Thymus (tissue), 11 donors: ENCODE results near the gene TMEM41B. TPM values are rescaled to one million over a fixed set of nuclear protein-coding genes. Genes with fewer than 3 reads are reported as not detected.

Experiments
- DNase-seq, 9 donors: peaks; one replicate each; pipeline ENCODE4 v3.0.0-alpha.2; 2013; ENCODE audit warnings: low spot score in 9 of 9, low read depth in 6 of 9, missing footprints in 1 of 9
- H3K27ac ChIP-seq, 2 donors: one replicate each; pipeline ENCODE4 v1.5.1; 2013; ENCODE audit warnings: control low read depth in 1 of 2, low read depth in 1 of 2, low read length in 1 of 2, mild to moderate bottlenecking in 1 of 2, moderate library complexity in 1 of 2
- H3K27me3 ChIP-seq, 2 donors: one replicate each; pipeline ENCODE4 v1.5.1; 2013; ENCODE audit warnings: low read length in 1 of 2; ENCODE audit not compliant: control insufficient read depth in 2 of 2, insufficient read depth in 1 of 2
- H3K36me3 ChIP-seq, 2 donors: one replicate each; pipeline ENCODE4 v1.5.1; 2013; ENCODE audit warnings: low read length in 1 of 2, mild to moderate bottlenecking in 1 of 2, moderate library complexity in 1 of 2; ENCODE audit not compliant: control insufficient read depth in 2 of 2, insufficient read depth in 2 of 2
- H3K4me1 ChIP-seq, 2 donors: one replicate each; pipeline ENCODE4 v1.5.1; 2013; ENCODE audit warnings: low read length in 2 of 2; ENCODE audit not compliant: control insufficient read depth in 2 of 2, insufficient read depth in 2 of 2
- H3K4me3 ChIP-seq, 2 donors: one replicate each; pipeline ENCODE4 v1.5.1; 2013; ENCODE audit warnings: low read length in 2 of 2, control low read depth in 1 of 2, mild to moderate bottlenecking in 1 of 2
- H3K9me3 ChIP-seq, 2 donors: one replicate each; pipeline ENCODE4 v1.5.1; 2013; ENCODE audit warnings: low read length in 1 of 2, mild to moderate bottlenecking in 1 of 2; ENCODE audit not compliant: control insufficient read depth in 2 of 2, insufficient read depth in 1 of 2
- WGBS: extraction: QIAGEN DNeasy Blood & Tissue Kit; methylation state at CpG from one replicate; pipeline ENCODE4 v1.1.7; 2013; 5-methylcytosine and 5-hydroxymethylcytosine counted together
- polyA plus RNA-seq: library from polyadenylated mRNA; stranded (reverse); fragments of 200-250 nt; gene quantifications from one replicate; pipeline ENCODE4 v1.2.3, GENCODE V29; 2013
- total RNA-seq: library from RNA; stranded (reverse); fragments of 120-200 nt; gene quantifications from one replicate; pipeline ENCODE4 v1.2.4, GENCODE V29; 2013
- donor health status: healthy.

TMEM41B gene
- total and polyA plus RNA-seq, 2 donors, result 24.9 to 36.6 TPM

- Histone ChIP-seq H3K36me3 (peaks cover 9% of the 10 kb centered on the region in 2 donors), H3K4me1 (peaks cover 7 to 10% of the 10 kb centered on the region in 2 donors), H3K27me3 (no peaks in the 10 kb centered on the region), H3K9me3 (no peaks in the 10 kb centered on the region), H3K4me3 (no peak overlapping the region), H3K27ac (peak overlapping the region in 1 of 2 donors; percentile 62)
- peak; percentile 15 to 77 (median 39) for DNase-seq
- 26% methylated on average over 4 of the region's 4 CpGs for WGBS
These were observed 33.6 kb downstream of the TMEM41B start for GRCh38 chr11:9280655-9281301.

GRCh38 chr11:9277176-9277575 is 37.2 kb downstream of the TMEM41B start:
- Histone ChIP-seq H3K27me3 (no peaks in the 10 kb centered on the region), H3K4me3 (no peak overlapping the region), H3K9me3 (no peaks in the 10 kb centered on the region), H3K27ac (no peak overlapping the region), H3K36me3 (peaks cover 6 to 9% of the 10 kb centered on the region in 2 donors), H3K4me1 (peaks cover 7 to 12% of the 10 kb centered on the region in 2 donors)
- WGBS, result 96% methylated on average over 8 of the region's 8 CpGs
- no peak for DNase-seq

GRCh38 chr11:9276571-9276970 is 37.8 kb downstream of the TMEM41B start:
- Histone ChIP-seq H3K27ac (no peak overlapping the region), H3K4me1 (peaks cover 7 to 12% of the 10 kb centered on the region in 2 donors), H3K36me3 (peaks cover 5 to 9% of the 10 kb centered on the region in 2 donors), H3K27me3 (no peaks in the 10 kb centered on the region), H3K4me3 (no peak overlapping the region), H3K9me3 (no peaks in the 10 kb centered on the region)
- peak in 1 of 9 donors; percentile 23 for DNase-seq
- 88% methylated on average over 3 of the region's 3 CpGs for WGBS

DNA sequence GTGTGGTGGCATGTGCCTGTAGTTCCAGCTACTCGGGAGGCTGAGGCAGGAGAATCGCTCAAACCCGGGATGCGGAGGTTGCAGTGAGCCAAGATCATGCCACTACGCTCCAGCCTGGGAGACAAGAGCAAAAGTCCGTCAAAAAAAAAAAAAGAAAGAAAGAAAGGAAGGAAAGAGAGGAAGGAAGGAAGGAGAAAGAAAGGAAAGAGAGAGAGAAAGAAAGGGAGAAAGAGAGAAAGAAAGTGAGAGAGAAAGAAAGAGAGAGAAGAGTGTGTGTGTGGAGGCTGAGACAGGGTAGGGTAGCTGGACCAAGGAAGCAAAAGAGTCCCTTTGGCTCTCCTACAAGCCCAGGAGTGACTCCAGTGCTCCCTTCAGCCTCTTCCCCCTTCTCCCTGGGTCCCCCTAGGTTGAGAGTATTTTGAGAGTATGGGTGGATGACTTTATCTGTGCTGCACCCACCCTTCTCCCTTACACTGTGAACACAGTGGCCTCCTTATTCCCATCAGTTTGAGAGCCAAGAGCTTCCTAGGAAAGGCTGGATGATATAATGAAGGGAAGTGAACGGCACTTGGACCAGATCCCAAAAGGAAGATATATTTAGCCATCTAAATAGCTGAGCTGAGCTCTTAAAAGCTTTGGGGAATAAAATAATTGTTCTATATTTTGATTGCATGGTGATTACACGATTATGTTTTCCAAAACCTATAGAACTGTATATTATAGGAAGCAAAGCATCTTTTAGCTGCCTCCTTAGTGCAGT is 39.7 kb downstream of the TMEM41B start:
- 96% methylated on average over 8 of the region's 8 CpGs for WGBS
- H3K4me3 ChIP-seq, result no peak overlapping the region
- no peaks in the 10 kb centered on the region for H3K9me3 ChIP-seq
- peaks cover 0 to 2% of the 10 kb centered on the region in 2 donors for H3K4me1 ChIP-seq
- H3K27ac ChIP-seq, result no peak overlapping the region
- H3K27me3 ChIP-seq, result no peaks in the 10 kb centered on the region
- DNase-seq, result no peak
- peaks cover 0 to 6% of the 10 kb centered on the region in 2 donors for H3K36me3 ChIP-seq

DNA sequence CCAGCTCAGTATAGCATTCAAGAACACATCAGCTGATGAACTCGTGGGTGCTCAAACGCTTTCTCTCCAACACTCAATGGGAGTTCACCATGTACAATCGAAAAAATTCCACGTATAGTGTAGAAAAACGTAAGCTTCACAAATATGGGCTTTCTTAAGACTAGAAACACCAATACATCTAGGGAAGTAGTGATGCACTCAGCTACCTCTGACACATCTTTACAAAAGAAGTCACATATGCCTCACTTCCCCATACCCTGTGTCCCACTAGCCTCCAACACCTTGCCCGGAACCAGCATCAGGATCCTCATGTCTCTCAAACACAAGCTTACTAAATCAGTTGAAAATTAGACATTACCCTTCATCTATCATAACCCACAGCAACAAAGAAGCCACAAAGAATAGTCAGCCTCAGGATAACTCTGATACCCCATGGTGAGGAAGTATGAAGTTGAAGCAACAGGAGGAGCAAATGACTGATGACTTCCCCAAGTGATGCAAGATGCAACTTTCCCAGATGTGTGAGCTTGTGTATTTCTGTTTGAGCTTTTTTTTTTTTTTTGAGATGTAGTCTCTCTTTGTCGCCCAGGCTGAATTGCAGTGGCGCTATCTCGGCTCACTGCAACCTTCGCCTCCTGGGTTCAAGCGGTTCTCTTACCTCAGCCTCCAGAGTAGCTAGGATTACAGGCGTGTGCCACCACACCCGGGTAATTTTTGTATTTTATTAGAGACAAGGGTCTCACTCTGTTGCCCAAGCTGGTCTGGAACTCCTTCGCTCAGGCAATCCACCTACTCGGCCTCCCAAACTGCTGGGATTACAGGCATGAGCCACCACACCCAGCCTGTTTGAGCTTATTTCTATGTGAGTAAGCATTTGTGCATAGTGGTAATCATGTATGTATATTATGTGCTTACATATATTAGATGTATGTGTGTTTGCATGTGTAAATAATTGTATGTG is 40.7 kb downstream of the TMEM41B start:
- H3K36me3 ChIP-seq, result peaks cover 0 to 6% of the 10 kb centered on the region in 2 donors
- 87% methylated on average over 15 of the region's 15 CpGs for WGBS
- peaks cover 0 to 2% of the 10 kb centered on the region in 2 donors for H3K4me1 ChIP-seq
- DNase-seq, result peak in 1 of 9 donors; percentile 32
- H3K4me3 ChIP-seq, result no peak overlapping the region
- H3K27ac ChIP-seq, result peak overlapping the region in 1 of 2 donors; percentile 43
- H3K9me3 ChIP-seq, result no peaks in the 10 kb centered on the region
- H3K27me3 ChIP-seq, result no peaks in the 10 kb centered on the region

GRCh38 chr11:9269492-9270013 is 44.8 kb downstream of the TMEM41B start:
- Histone ChIP-seq H3K27ac (no peak overlapping the region), H3K36me3 (no peaks in the 10 kb centered on the region), H3K27me3 (peaks cover 5 to 19% of the 10 kb centered on the region in 2 donors), H3K4me1 (peaks cover 4 to 9% of the 10 kb centered on the region in 2 donors), H3K9me3 (no peaks in the 10 kb centered on the region), H3K4me3 (no peak overlapping the region)
- 97% methylated on average over 2 of the region's 2 CpGs for WGBS
- DNase-seq, result no peak

GRCh38 chr11:9267680-9268079 is 46.7 kb downstream of the TMEM41B start:
- no peak for DNase-seq
- no peak overlapping the region for H3K27ac ChIP-seq
- peaks cover 4 to 13% of the 10 kb centered on the region in 2 donors for H3K4me1 ChIP-seq
- H3K9me3 ChIP-seq, result peaks cover 0 to 4% of the 10 kb centered on the region in 2 donors
- H3K36me3 ChIP-seq, result no peaks in the 10 kb centered on the region
- H3K27me3 ChIP-seq, result peaks cover 5 to 24% of the 10 kb centered on the region in 2 donors
- no peak overlapping the region for H3K4me3 ChIP-seq
- WGBS, result 96% methylated on average over 4 of the region's 4 CpGs

DNA sequence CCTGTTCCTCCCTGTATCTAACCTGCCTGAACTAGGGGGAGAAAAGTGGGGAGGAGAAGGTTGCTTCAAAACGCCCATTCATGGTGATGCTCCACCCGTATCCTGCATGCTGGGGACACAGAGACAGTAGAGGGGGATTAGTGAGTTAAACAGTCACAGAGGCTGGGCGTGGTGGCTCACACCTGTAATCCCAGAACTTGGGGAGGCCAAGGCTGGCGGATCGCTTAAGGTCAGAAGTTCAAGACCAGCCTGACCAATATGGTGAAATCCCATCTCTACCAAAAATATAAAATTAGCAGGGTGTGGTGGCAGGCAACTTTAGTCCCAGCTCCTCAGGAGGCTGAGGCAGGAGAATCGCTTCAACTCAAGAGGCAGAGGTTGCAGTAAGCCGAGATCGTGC is 47.5 kb downstream of the TMEM41B start:
- Histone ChIP-seq H3K36me3 (no peaks in the 10 kb centered on the region), H3K27me3 (peaks cover 5 to 24% of the 10 kb centered on the region in 2 donors), H3K4me3 (no peak overlapping the region), H3K9me3 (peaks cover 0 to 4% of the 10 kb centered on the region in 2 donors), H3K4me1 (peaks cover 4 to 13% of the 10 kb centered on the region in 2 donors), H3K27ac (no peak overlapping the region)
- 98% methylated on average over 8 of the region's 8 CpGs for WGBS
- DNase-seq, result no peak
